IMR-90 (cell line): Measurements from ENCODE around the gene GABPB2.

ENCODE experiments used
- CEBPB ChIP-seq: IDR thresholded peaks from 2 replicates; pipeline ENCODE4 v1.6.1; 2012; ENCODE audit warnings: low read depth, low read length, improper control_type of control experiment
- CHD1 ChIP-seq: IDR thresholded peaks from 2 replicates; pipeline ENCODE4 v1.6.1; 2012; ENCODE audit warnings: low read depth, low read length, improper control_type of control experiment
- CTCF ChIP-seq: conservative IDR thresholded peaks from 2 replicates; pipeline ENCODE4 v1.5.1; 2012; ENCODE audit warnings: mild to moderate bottlenecking, low read depth, low read length, improper control_type of control experiment
- ELK1 ChIP-seq: fragments of 150-350 bp; IDR thresholded peaks from 2 replicates; pipeline ENCODE4 v1.6.1; 2016; ENCODE audit warnings: low read depth, mild to moderate bottlenecking, low read length, moderate library complexity, borderline replicate concordance
- MAFK ChIP-seq: IDR thresholded peaks from 2 replicates; pipeline ENCODE4 v1.6.1; 2012; ENCODE audit warnings: low read depth, low read length, improper control_type of control experiment
- MAZ ChIP-seq: IDR thresholded peaks from 2 replicates; pipeline ENCODE4 v1.6.1; 2012; ENCODE audit warnings: low read depth, mild to moderate bottlenecking, low read length, improper control_type of control experiment, moderate library complexity, borderline replicate concordance
- MXI1 ChIP-seq: IDR thresholded peaks from 2 replicates; pipeline ENCODE4 v1.6.1; 2012; ENCODE audit warnings: low read depth, mild to moderate bottlenecking, low read length, moderate library complexity, borderline replicate concordance
- POLR2A ChIP-seq: IDR thresholded peaks from 2 replicates; pipeline ENCODE4 v1.6.1; 2012; ENCODE audit warnings: mild to moderate bottlenecking, low read depth, low read length
- RAD21 ChIP-seq: IDR thresholded peaks from 2 replicates; pipeline ENCODE4 v1.6.1; 2012; ENCODE audit warnings: low read length, improper control_type of control experiment
- RCOR1 ChIP-seq: IDR thresholded peaks from 2 replicates; pipeline ENCODE4 v1.6.1; 2012; ENCODE audit warnings: mild to moderate bottlenecking, low read length, improper control_type of control experiment; ENCODE audit not compliant: insufficient replicate concordance
- RFX5 ChIP-seq: IDR thresholded peaks from 2 replicates; pipeline ENCODE4 v1.8.0; 2012; ENCODE audit warnings: low read depth, mild to moderate bottlenecking, low read length, moderate library complexity
- USF2 ChIP-seq: fragments of 150-350 bp; IDR thresholded peaks from 2 replicates; pipeline ENCODE4 v1.6.1; 2017; ENCODE audit warnings: mild to moderate bottlenecking, antibody characterized with exemption, low read length, low read depth

- TF ChIP-seq CTCF (no peak), RAD21 (no peak), RFX5 (no peak), MXI1 (no peak), CEBPB (no peak), POLR2A (0 out of 2 replicates have a peak, but pooled peaks have one; percentile 8), USF2 (no peak), CHD1 (no peak), RCOR1 (no peak), MAFK (no peak), MAZ (peak; percentile 3; the same call in 1 of the 2 replicates), ELK1 (no peak)
Measured at GRCh38 chr1:151047591-151047924, 23.0 kb upstream of the GABPB2 start, which contains the start of gene C1orf56.
